ENCODE results near the gene MAIP1.

The MAIP1 gene

DNA sequence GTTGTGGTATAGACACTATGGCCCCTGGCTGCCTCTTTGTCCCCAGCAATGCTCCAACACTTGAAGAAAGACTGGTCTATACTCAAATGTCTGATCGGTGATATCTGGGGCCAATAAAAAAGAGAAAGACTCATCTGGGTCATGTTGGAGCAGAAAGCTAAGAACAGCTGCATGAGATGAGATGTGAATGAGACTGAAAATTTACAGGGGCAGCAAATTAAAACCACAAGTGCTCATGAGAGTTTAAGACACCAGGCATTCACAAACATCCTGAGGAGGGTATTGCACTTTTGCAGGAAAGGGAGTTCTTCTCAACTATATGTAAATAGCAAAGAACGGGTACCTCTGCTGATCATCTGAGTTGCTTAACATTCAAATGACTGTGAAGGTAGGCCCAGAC, 36.3 kb downstream of the MAIP1 start:
- no peak for DNase-seq

DNA sequence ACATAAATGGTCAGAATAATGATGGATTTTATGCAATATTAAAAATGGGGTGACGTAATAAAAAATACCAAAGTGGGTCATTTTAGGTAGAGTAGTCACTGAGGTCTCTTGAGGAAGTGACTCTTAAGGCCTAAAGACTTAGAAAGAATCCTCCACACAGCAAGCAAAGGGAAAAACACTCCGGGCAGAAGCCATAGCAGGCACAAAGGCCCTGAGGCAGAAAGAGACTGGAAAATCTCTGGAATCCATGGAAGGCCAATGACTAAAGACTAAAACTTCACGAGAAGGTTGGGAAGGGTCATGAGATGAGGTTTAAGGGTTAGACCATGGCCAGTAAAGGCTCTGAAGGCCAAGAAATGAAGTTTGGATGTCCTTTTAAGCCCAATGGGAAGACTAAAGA, 36.9 kb downstream of the MAIP1 start:
- DNase-seq, result no peak

DNA sequence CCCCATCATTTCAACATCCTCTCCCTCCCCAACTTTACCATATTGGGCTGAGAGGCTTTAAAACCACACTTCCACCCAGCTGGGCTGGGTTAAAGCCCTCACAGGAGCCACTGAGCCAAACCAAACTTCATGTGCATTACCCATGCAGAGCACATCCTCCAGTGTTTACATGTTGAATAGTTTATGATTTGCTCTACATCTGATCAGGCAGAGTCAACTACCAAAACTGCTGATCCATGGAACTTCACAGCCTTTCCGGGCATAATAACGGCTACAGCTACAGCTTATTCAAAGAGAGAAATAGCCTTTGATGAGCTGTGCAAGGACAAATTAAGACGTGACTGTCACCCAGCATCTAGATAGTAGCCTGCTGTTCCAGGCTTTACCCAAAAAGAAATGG, 39.0 kb downstream of the MAIP1 start:
- no peak for DNase-seq

DNA sequence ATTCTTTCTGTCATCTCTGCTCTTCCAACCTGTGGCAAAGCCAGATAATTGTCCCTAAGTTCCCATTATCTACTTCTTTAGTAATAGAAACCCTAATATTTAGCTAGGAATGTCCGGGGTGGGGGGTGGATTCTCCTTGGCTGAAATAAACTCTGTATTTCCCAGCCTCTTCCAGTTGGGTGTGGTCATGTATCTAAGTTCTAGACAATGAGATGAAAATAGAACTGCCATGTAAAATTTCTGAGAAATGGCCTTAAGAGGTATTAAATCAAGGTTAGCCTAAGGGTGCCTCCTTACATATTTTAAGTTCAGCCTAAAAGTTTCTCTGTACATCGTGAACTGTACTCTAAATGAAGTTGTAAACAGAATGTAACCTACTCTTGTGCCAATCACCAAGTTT, 39.5 kb downstream of the MAIP1 start:
- DNase-seq, result no peak

DNA sequence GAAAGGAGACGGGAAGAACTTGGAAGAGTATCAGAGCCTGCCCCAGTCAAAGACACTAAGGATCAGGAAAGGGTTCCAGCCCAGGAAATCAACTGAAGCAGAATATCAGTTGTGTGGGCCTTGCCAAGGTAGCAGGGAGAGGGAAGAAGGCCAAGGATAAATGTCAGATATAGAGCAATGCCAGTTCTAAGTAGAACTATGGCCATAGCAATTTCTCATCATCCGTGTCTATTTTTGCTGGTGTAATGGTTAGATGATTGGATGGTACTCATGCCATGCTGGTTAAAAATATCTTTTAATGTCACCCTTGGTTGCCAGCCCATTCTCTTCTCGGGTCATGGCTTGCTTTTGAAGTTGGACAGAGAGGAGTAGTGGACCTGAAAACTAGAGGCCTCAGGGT, 41.9 kb downstream of the MAIP1 start:
- DNase-seq, result no peak

DNA sequence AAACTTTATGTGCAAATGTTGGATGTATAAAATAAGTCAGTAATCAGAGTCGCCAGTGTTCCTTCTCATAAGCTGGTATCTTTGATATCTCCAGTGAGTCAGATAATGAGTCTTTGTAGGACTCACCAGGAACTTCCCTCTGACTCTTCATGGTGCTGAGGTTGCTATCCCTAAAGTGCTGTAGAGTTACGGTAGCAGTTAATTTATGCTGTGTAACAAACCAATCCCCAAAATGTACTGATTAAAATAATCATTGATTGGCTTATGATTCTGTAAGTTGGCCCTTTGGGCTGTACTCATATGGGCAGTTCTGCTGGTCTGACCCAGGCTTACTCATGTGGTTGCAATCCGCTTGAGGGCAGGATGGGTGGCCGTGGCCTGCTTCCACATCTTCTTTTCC, 43.8 kb downstream of the MAIP1 start:
- no peak for DNase-seq

DNA sequence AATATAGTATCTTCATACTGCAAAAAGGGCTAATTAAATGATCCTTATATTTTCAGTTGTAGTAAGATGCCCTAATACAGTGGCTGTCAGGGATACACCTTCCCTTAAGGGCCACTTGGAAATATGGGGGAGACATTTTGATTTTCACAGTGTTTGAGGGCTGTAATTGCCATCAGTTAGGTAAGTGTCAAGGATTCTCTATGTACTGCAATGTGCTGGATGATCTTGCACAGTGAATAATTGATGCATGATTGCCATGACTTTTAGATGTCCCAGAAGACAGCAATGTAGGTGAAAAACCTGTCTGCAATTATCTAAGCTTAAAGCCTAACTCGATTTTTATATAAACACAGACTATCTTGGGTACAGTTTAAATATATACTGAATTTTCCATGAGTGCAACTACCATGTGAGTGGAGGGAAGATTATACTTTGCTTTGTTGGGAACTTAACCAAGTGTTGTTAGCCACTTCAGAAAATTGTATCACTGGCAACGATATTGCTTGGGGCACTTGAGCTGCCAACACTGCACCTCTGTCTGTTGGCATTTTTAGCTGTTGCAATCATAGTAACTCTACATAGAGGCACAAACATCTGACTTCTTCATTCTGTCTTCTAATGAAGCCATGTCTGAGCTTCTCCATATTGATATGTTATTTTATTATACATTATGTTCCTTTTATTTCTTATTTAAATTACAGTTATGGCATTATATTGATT, 45.2 kb downstream of the MAIP1 start:
- no peak for DNase-seq

DNA sequence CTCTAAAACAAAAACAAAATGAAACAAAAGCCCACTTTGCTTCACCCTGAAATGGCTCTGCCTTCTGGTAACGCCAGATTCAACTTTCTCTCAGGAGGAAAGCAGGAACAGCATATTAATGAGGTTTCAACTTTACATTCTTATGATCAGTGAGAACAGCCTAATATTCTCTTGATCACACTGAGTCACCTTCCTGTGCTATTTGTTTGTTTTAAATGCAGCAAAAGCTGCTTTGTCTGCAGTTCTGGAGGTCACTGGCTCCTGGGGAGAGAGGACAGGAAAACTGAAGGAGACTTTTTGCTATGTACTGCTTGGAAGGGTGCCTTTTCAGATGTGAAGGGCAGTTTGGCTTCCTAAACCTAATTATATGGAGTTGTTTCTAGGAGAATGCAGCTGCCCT, 48.1 kb downstream of the MAIP1 start:
- DNase-seq, result no peak

DNA sequence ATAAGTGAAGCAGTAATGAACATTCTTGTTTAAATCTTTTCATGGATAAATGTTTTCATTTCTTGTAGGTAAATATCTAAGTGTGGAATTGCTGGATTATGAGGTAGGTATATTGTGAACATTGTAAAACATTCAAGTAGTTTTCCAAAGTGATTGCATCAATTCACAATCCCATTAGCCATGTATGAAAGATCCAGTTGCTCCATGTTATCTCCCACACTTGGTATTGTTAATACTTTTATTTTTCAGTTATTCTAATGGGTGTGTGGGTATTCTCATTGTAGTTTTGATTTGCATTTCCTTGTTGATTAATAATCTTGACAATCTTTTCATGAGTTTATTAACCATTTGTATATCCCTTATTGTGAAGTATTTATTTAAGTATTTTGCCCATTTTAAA, 50.3 kb downstream of the MAIP1 start:
- DNase-seq, result no peak

DNA sequence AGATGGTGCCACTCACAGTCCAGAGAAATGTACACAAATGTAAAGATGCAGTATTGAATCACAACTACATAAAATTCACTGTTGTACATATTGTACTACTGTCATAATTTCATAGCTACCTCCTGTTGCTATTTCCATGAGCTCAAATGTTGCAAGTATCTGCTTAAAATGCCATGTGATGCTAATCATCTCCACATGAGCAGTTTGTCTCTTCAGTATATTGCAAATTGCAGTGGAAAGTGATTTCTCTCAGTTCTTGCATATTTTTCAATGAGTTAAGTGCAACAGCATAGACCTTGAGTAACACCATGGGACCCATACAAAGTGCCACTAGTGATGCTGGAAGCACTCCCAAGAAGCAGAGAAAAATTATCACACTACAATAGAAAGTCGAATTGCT, 51.9 kb downstream of the MAIP1 start:
- no peak for DNase-seq

DNA sequence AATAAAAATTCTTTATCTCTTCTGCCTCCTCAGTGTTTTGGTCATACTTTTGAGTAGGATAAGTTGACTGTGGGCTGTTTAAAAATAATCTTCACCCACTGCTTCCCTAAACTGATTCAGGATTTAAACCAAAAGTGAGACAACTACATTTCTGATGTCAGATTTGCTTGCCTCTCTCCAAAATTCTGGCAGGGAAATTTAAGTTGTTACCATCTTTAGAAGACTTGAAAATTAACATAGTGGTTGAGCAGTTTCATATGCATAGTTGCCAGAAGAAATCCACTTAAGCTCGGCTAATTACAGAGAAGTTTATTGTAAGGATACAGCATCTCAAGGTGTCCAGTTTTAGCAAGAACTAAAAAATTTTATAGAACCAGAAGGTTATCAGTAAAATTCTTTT, 57.0 kb downstream of the MAIP1 start:
- DNase-seq, result no peak

Data from CD4-positive, alpha-beta T cell treated with Interleukin-6 for 4 hours (primary cell).